Adipose tissue (tissue), 3 donors: ENCODE results near the gene LRSAM1. TPM values are rescaled to one million over a fixed set of nuclear protein-coding genes. Genes with fewer than 3 reads are reported as not detected.
A peak's percentile ranks its signal among the peaks of the same experiment; 100 is the strongest.

Experiments used
- H3K27ac ChIP-seq: one replicate; pipeline ENCODE4 v1.5.1; 2013; ENCODE audit warnings: low read depth, low read length
- WGBS, 3 donors: extraction: QIAGEN DNeasy Blood & Tissue Kit; methylation state at CpG; one replicate each; pipeline ENCODE4 v1.1.7; 2013; 5-methylcytosine and 5-hydroxymethylcytosine counted together
- polyA plus RNA-seq, 3 donors: library from polyadenylated mRNA; stranded (reverse); fragments of 200-250 nt; gene quantifications; one replicate each; pipeline ENCODE4 v1.2.3, GENCODE V29; 2013
- donor health status: healthy with polysubstance abuse.
- donor health status: Bipolar disorder and iron deficiency.
- donor health status: healthy.

LRSAM1 gene
- polyA plus RNA-seq: 10 to 100 TPM in 1 of 3 donors, 1 to 10 TPM in 2; 5.8 to 12.9 (median 8.3) TPM

GRCh38 chr9:127450830-127451607, at the start of gene LRSAM1, which contains the start of gene RPL12:
Gene LRSAM1, plus strand, starts transcription at chr9:127451510. Its CDS starts 3,018 bp downstream, at chr9:127454528.
Gene RPL12, minus strand, starts transcription at chr9:127451406. Its CDS starts 89 bp downstream, at chr9:127451317.
- H3K27ac ChIP-seq: peak within 1 kb of the TSS; percentile 73
- WGBS, 3 donors: 0 to 2% (median 1%) methylated on average over 68 to 71 of the region's 71 CpGs

- WGBS, 3 donors: 79 to 86% (median 84%) methylated on average over 18 of the region's 18 CpGs
- no peak overlapping the region for H3K27ac ChIP-seq
Measured at GRCh38 chr9:127402401-127403090, 48.8 kb upstream of the LRSAM1 start.

DNA sequence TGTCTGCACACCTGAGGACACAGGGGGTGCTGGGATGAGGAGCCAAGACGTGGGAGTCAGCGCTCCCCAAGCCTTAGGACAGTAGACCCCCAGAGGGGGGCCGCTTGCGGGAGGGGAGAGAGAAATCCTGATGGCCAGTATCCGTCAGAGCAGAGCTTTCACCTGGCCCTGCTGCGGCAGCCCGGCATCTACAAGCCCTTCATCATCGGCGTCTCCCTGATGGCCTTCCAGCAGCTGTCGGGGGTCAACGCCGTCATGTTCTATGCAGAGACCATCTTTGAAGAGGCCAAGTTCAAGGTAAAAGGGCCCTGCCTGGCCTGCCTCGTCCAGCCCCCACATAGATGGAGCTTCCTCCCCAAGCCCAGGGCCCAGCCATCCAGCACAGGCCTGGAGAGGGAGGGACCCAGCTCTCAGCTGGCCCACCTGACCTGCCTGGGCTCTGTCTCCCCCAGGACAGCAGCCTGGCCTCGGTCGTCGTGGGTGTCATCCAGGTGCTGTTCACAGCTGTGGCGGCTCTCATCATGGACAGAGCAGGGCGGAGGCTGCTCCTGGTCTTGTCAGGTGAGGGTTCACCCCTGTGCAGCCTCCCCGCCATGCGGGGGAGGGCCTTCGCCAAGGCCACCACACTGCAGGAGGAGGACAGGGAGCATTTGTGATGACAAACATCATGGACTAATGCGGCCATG, 47.7 kb upstream of the LRSAM1 start:
- no peak overlapping the region for H3K27ac ChIP-seq
- 85 to 95% (median 86%) methylated on average over 19 to 21 of the region's 22 CpGs for WGBS, 3 donors

GRCh38 chr9:127404631-127405030, 46.7 kb upstream of the LRSAM1 start:
- H3K27ac ChIP-seq: no peak overlapping the region
- 94 to 96% (median 95%) methylated on average over 22 to 23 of the region's 23 CpGs for WGBS, 3 donors

- 89 to 94% (median 90%) methylated on average over 20 of the region's 20 CpGs for WGBS, 3 donors
- H3K27ac ChIP-seq: no peak overlapping the region
Measured at GRCh38 chr9:127405344-127406125, 45.8 kb upstream of the LRSAM1 start.

DNA sequence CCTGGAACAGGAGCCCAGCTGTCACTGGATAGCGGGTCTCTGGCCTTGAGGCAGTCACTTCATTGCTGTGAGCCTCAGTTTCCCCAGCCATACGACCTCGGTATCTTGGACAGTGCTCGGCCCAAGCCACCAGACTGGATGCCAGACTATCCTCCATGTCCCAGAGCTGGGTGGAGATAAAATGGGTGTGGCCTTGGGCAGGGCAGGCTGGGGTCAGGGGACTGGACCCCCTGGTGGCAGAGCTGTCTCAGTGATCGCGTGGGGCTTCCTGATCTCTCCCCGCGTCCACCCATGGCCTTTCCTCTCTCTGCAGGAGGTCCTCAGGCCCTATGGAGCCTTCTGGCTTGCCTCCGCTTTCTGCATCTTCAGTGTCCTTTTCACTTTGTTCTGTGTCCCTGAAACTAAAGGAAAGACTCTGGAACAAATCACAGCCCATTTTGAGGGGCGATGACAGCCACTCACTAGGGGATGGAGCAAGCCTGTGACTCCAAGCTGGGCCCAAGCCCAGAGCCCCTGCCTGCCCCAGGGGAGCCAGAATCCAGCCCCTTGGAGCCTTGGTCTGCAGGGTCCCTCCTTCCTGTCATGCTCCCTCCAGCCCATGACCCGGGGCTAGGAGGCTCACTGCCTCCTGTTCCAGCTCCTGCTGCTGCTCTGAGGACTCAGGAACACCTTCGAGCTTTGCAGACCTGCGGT, 44.4 kb upstream of the LRSAM1 start:
- H3K27ac ChIP-seq: no peak overlapping the region
- 85 to 89% (median 85%) methylated on average over 13 of the region's 13 CpGs for WGBS, 3 donors

GRCh38 chr9:127407492-127407843, 43.8 kb upstream of the LRSAM1 start:
- H3K27ac ChIP-seq: no peak overlapping the region
- 63 to 89% (median 86%) methylated on average over 6 of the region's 6 CpGs for WGBS, 3 donors

DNA sequence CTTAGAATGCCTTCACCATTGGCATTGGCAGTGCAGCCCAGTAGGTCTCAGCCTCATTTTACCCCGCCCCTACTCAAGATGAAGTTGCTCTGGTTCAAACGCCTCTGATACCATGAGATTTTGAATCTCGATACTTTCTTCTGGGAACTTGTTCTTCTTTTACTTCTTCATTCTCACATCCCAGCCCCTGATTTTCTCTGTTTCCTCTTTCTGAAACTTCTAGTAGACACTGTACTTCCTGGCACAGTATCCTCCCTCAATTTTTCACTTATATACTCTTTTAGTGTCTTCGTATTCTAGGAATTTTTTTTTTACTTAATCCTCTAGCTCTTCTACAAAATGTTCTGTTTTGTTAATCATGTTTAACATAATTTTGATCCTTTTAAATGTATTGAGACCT, 40.2 kb upstream of the LRSAM1 start:
- no peak overlapping the region for H3K27ac ChIP-seq
- WGBS, 3 donors: 60 to 78% (median 72%) methylated on average over 4 of the region's 4 CpGs

DNA sequence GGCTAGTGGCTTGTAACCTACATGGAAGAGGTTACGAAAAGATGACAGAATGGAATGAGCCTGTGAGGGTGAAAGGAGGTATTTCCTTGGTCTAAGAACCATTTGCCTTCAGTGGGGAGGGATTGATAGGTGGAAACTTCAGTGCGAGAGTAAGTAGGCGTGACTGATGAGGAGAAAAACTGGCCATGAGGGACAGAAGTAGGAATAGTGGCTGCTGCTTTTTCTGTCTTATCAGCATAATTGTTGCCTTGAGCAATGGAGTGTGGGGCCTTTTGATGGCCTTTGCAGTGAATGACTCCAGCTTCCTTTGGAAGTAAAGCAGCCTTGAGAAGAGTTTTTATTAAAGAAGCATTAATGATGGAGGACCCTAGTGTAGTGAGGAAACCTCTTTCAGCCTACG, 36.2 kb upstream of the LRSAM1 start:
- H3K27ac ChIP-seq: no peak overlapping the region
- WGBS, 3 donors: 87 to 92% (median 91%) methylated on average over 4 of the region's 4 CpGs

GRCh38 chr9:127415657-127416056, 35.7 kb upstream of the LRSAM1 start:
- no peak overlapping the region for H3K27ac ChIP-seq
- 80 to 89% (median 82%) methylated on average over 1 of the region's 1 CpG for WGBS, 3 donors

DNA sequence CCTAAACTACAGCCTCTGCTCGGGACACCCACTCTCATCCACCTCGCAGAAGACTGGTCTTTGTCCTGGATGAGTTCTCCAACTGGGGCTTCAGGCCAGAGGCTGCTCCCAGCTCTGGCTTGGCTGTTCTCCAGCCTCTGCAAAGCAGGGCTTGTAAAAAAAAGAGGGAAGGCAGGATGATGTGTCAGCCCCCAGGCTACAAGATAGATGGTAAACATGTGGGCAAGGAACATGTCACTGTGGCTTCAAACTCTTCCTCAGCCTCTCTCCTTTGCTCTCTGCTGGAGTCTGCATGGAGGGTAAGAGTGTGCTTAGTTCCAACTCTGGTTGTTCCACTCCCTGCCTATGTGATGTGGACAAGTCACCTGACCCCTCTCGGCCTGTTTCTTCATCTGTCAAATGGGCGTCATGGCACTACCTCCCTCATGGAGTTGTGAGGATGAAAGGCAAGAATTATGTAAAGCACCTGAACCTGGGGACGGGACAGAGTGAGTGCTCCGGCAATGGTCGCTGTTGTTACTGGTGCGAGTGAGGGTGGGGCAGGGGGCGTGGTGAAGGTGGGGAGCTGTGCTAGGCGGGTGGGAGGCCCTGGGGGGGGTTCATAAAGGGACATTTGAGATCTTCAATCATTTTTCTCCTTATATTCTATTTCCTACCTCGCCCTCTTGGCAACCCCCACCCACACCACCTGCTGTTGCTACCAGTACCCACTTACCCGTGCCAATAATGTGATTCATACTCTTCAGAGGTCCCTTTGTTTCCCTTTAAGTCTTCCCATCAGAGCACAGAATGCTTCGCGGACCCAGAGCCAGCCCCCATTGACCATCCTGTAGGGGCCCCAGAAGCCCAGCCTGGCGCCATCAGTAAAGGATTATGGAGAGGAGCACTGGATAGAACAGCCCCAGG, 33.9 kb upstream of the LRSAM1 start:
- 78 to 83% (median 82%) methylated on average over 15 of the region's 15 CpGs for WGBS, 3 donors
- H3K27ac ChIP-seq: no peak overlapping the region

DNA sequence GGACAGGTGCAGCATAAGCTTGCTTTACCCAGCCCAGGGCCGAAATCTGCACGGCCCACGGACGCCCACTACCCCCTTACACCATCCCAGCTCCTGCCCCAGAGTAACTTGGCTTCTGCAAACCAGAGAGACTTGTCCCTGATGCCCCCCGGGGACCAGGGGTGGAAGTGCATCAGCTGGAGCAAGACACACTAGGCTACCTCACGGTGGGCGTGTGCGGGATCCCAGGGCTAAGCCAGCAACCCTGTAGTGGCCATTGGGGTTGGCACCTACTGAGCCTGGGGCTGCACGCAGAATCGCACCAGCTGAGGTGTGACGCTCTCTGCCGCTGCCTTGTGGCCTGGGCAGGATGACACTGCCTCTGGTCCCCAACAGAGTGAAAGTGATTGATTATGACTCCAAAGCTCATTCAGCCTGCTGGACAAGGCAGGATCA, 33.3 kb upstream of the LRSAM1 start:
- WGBS, 3 donors: 66 to 71% (median 70%) methylated on average over 12 of the region's 12 CpGs

GRCh38 chr9:127419348-127419747, 32.0 kb upstream of the LRSAM1 start:
- H3K27ac ChIP-seq: no peak overlapping the region
- WGBS, 3 donors: 75 to 91% (median 78%) methylated on average over 6 of the region's 6 CpGs

More for the DNA sequence above, 33.3 kb upstream of the LRSAM1 start:
- H3K27ac ChIP-seq: no peak overlapping the region

GRCh38 chr9:127421057-127421456, 30.3 kb upstream of the LRSAM1 start:
- no peak overlapping the region for H3K27ac ChIP-seq
- WGBS, 3 donors: 58 to 95% (median 87%) methylated on average over 6 to 7 of the region's 7 CpGs

DNA sequence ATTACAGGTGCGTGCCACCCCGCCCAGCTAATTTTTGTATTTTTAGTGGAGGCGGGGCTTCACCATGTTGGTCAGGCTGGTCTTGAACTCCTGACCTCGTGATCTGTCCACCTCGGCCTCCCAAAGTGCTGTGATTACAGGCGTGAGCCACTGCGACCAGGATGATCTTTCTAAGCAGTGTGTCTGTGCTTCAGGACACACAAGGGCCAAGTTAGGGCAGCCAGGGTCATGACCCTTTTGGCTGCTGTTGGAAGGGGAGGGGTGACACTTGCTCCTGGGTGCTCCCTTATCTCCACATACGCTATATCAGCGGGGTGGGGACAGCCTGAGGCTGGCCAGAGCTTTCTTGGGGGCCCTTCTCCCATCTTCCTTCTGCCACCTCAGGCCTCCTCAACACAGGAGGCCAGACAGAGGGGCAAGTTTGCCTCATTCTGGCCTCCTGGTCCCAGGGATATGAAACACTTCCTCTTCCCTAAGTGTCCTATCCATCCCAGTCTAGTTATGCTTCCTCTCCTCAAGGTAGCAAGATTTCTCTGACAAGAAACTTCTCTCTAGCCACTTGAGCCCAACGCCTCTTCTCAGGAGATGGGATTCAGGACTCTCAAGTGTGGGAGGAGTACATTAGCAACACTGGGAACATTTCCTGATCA, 29.1 kb upstream of the LRSAM1 start:
- H3K27ac ChIP-seq: no peak overlapping the region
- 85 to 91% (median 88%) methylated on average over 10 of the region's 10 CpGs for WGBS, 3 donors

DNA sequence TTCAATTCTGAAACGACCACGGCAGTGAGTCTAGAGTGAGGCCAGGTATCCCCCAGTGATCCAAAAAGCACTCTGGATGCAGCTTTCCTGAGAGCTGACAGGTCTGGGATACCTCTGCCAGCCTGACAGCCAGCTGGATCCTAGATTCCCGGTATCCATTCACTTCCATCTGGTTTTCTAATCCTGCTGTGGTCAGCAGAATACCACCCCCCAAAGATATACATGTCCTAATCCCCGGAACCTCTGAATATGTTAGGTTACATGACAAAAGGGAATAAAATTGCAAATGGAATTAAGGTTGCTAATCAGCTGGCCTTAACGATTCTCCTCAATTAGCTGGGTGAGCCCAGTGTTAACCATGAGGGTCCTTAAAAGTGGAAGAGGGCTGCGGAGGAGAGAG, 28.5 kb upstream of the LRSAM1 start:
- WGBS, 3 donors: 42 to 60% (median 59%) methylated on average over 6 of the region's 6 CpGs
- H3K27ac ChIP-seq: no peak overlapping the region
